K562 (cell line): ENCODE measurements around the gene CYB5D1. TPM values are rescaled to one million over a fixed set of nuclear protein-coding genes. Genes with fewer than 3 reads are reported as not detected.

ENCODE experiments used
- ADNP ChIP-seq: fragments of 200-800 bp; sonication (Bioruptor generic); IDR thresholded peaks from 2 replicates; pipeline ENCODE4 v1.6.1; 2016; ENCODE audit warnings: missing genetic modification characterization, missing compliant biosample characterization
- ARID2 ChIP-seq: fragments of 450-650 bp; IDR thresholded peaks from 2 replicates; pipeline ENCODE4 v1.6.1; 2017; ENCODE audit warnings: antibody characterized with exemption, mild to moderate bottlenecking
- ARID4B ChIP-seq: sonication (generic); formaldehyde crosslinking; IDR thresholded peaks from 2 replicates; pipeline ENCODE4 v1.8.0; 2022; ENCODE audit warnings: mild to moderate bottlenecking, missing genetic modification reagents
- CGGBP1 ChIP-seq: fragments of 250-450 bp; sonication (Bioruptor Pico); IDR thresholded peaks from 2 replicates; pipeline ENCODE4 v1.9.0; 2021; ENCODE audit warnings: mild to moderate bottlenecking
- KDM4B ChIP-seq, 2 experiments: fragments of 450-650 bp in 1 of 2; sonication (generic) in 1 of 2; IDR thresholded peaks; 2 replicates each; pipeline ENCODE4 v1.6.1; 2016 to 2017; ENCODE audit warnings: borderline replicate concordance in 2 of 2, antibody characterized with exemption in 1 of 2, low read depth in 1 of 2, mild to moderate bottlenecking in 1 of 2
- MBD1 ChIP-seq: fragments of 250-450 bp; sonication (Bioruptor Pico); IDR thresholded peaks from 2 replicates; pipeline ENCODE4 v1.8.0; 2022; ENCODE audit warnings: inconsistent platforms
- MGA ChIP-seq: fragments of 450-650 bp; IDR thresholded peaks from 2 replicates; pipeline ENCODE4 v1.6.1; 2016; ENCODE audit warnings: mild to moderate bottlenecking, moderate library complexity
- ZNF197 ChIP-seq: fragments of 200-800 bp; sonication (Bioruptor generic); IDR thresholded peaks from 2 replicates; pipeline ENCODE4 v1.6.1; 2016; ENCODE audit warnings: low read depth, missing genetic modification characterization, missing compliant biosample characterization
- polyA plus RNA-seq, 8 experiments: library from polyadenylated mRNA; depleted of rRNA in 4 of 8; stranded (reverse) in 5 of 8; unstranded in 3 of 8; fragments of >200 nt; fragmentation: Nextera tagmentation in 2 of 8; fragmentation: Illumina TruSeq in 1 of 8; extraction: Ambion mirVana in 2 of 8; extraction: Trizol in 1 of 8; gene quantifications; 2 replicates each; pipeline versions ENCODE4 v1.2.1 to v1.2.3, GENCODE V29; 2011 to 2014; ENCODE audit warnings: inconsistent platforms in 1 of 8, missing spikeins in 1 of 8
- total RNA-seq, 7 experiments: library from RNA; depleted of rRNA in 6 of 7; stranded (reverse); fragments of >200 nt in 6 of 7; fragmentation: Illumina TruSeq in 2 of 7; extraction: Trizol in 2 of 7; gene quantifications; 2 replicates each; pipeline versions ENCODE4 v1.2.1 to v1.2.3, GENCODE V29; 2011 to 2021; ENCODE audit warnings: low replicate concordance in 1 of 7

Gene CYB5D1
- total and polyA plus RNA-seq, 9 of the 15 experiments (the other 6 are each of a cell fraction or from before 2014, with no cell fraction given): 2.4 to 7.9 (median 5.7) TPM

- TF ChIP-seq ARID2: no peak
- no peak for TF ChIP-seq MBD1 (CRISPR knock-in tag)
- TF ChIP-seq MGA: peak; percentile 47
- peak; percentile 74 for TF ChIP-seq ARID4B (CRISPR knock-in tag)
- TF ChIP-seq ADNP (tag): no peak
- no peak for TF ChIP-seq CGGBP1
- TF ChIP-seq ZNF197: no peak; the same call in 1 of the 2 replicates
- TF ChIP-seq KDM4B (IDR thresholded peaks at IDR 0.05; ENCODE audit: borderline replicate concordance in 2 of 2, low read depth in 1 of 2): no peak
Observed at GRCh38 chr17:7857713-7858521, at the start of gene CYB5D1 (continued).
